SIG-M5 (cell line): ENCODE results near the gene PPY.
"Not testable (repeated sequence)": the region's sequence is repeated elsewhere in the genome, so short reads cannot be mapped to it uniquely, and the experiment has no call there.

ENCODE experiments used
- DNase-seq: peaks from one replicate; lab custom pipeline; 2025; lab: John Stamatoyannopoulos, UW

PPY gene

DNA sequence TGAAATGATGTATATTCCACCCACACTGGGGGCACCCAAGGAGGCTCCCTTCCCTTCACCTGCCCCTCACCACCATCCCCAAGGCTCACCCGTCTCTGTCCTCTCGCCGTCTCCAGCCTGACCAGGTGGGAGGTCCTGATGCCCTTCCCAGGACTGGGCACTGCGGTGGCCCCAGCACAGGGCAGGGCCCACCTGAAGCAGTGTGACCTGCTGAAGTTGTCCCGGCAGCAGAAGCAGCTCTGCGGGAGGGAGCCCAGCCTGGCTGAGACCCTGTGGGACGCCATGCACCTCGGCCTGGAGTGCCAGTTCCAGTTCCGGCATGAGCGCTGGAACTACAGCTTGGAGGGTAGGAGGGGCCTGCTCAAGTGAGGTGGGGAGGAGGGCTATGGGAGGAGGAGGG is 9.9 kb downstream of the PPY start:
- no peak for DNase-seq

DNA sequence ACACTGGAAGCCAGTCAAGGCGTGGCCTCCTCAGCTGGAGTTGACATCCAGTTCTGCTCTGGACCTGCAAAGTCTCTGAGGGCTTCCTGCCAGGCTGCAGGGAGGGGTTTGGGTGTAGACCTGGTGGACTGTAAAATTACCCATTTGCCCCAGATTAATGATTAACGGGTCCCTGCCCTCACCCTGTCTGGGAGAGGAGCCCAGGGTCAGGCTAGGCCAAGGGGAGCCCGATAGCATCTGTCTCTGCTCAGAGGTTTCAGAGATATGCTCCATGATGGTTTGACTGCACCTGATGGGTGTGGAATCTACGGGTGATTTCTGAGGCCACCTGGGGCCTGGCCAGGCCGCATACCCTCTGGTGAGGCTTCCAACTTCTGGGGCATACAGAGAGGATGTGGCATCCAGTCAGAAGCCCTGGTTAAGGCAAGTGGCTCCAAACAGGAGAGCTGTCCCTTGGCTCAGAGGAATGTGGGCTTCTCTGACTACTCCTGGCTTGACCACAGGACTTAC is 11.2 kb downstream of the PPY start:
- no peak for DNase-seq

DNA sequence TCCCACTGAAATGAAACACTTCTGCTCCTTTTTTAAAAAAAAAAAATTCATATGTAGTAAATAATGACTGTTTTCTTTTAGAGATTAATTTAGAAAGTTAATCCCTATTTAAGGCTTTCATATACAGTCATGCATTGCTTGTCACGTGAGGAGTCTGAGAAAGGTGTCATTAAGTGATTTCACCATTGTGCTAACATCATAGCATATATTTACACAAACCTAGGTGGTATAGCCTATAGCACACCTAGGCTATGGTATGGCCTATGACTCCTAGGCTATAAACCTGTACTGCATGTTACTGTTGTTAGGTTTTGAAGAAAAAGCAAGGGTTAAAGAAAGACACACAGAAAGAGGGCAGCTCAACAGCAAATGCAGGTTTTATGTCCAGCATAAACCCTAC is 13.7 kb downstream of the PPY start:
- DNase-seq: no peak

DNA sequence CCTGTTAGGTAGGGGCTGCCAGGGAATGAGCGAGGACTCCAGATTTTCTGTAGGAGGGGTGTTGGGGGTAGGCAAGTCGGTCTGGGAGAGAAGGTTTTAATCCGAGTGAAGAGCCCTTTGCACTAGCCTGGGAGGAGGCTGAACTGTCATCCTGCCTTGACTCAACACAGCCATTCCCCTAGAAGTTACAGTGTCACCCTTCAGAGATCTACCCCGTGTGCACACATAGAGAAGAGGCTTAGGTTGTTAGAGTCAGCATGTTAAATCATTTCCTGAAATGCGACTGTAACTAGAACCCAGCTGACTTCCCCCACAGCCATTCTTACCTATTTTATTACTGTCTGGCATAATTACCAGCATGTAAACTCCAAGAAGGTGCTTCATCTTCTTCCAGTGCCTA is 14.3 kb downstream of the PPY start:
- DNase-seq: not testable (repeated sequence)

DNA sequence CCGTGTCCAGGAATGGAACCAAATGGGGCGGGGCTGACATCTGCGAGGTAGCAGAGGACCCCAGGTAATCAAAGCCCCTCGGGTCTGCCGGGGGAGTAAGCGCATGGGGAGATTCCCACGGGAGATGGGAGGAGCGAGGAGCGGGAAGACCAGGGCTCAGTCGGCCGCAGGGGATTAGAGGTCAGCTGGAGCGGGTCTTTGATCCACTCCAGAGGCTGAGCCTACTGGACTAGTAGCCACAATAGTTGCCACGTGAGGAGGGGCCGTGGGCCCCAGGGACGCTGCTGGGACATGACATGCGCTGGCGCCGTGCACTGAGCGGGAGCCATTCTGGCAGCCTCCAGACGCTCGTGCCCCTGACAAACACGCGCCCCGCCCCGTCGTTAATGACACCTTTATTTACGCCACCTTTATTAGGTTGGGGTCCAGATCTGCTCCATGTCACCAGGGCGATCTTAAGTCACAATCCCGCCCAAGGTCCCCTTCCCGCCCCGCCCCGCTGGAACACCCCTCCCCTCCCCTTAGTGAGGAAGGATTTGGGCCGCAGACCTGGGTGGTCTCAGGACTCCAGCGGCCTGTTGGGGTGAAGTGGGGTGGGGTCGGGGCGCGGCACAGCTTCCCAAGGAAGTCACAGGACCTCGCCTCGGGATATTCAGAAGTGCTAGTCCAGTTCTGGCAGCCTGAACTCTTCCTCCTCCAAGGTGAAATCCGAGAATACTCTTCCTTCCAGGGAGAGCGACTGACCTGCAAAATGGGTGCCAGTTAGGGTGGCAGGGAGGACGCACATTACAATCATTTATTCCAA is 15.0 kb downstream of the PPY start:
- DNase-seq: no peak

DNA sequence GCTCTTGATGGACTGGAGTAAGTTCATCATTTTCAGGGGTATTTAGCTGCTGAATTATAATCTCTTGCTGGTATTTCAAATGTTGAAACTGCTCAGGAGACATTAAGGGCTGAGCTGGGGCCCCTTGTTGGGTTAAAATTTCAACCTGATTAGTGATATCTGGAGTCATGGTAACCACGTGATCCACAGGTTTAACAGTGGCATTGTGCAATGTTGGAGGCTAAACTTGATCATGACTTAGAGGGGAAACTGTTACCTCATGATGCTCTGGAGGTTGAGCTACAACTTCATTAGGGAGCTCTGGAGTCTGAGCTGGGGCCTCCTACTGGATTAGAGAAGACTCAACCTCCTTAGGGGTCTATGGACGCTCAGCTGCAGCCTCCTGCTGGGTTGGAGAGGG is 17.7 kb downstream of the PPY start:
- no peak for DNase-seq

DNA sequence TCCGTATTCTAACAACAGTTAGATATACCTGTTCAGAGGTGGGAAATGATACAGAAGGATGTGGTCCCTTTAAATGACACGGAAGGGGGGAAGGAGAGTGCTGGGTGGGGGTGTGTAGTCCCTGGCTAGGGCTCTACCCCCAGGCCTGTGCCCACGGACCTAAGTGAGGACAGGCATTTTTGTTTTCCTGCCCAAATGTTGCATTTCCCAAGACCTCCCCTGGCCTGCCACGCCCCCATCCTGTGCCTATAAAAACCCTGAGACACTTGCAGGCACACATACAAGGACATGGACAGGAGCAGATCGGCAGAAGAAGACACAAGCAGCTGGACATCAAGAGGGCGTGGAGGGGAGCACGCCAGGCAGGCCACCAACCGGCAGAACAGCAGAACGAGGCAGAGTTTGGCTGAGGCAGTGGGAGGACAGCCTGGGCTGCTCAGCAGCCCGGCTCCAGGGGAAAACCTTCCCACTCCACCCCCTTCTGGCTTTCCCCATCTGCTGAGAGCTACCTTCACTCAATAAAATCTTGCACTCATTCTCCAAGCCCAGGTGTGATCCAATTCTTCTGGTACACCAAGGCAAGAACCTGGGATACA is 21.7 kb downstream of the PPY start:
- DNase-seq: no peak

DNA sequence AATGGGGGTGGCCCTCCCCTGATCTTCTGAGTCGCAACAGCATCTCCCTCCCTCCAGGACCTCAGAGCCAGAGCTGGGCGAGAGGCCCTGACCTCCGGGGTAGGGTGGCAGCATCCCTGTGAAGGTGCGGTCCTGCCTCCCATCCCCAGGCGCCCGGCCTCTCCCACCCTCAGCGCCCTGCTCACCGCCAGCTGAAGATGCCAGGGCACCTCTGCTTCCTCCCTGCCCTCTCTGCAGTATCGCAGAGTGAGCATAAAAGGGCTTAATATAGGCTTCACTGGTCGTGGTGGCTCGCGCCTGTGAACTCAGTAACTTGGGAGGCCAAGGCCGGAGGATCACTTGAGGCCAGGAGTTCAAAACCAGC is 24.3 kb downstream of the PPY start:
- no peak for DNase-seq

DNA sequence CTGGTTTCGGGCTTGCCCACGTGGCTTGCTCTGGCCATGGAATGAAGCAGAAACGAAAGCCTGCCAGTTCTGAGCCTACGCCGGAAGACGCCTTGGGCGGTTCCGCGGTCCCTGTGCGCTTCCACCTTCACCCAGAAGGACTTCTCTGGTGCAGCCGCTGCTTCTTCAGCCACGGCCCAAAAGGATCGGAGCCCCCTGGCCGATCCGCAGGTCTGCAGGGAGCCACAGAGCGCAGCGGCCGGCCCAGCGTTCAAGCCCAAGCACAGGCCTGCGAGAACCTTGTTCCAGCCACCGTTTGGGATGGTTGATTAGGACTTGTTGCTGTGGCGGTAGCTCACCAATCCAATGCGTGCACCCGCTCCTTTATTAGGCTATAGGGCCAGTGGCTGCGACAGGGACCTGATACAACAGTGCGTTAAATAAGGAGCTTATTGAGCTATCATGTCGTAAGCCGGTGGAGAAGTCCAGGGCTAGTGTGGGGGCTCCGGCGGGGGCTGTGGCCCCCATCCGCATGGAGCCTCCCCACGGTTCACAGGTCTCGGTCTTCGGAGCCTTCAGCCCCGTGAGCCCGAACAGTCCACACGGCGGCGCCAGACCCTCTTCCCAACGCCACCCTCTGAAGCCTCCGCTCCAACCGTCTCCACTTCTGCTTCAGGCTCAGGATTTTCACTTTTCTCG is 24.8 kb downstream of the PPY start:
- no peak for DNase-seq

DNA sequence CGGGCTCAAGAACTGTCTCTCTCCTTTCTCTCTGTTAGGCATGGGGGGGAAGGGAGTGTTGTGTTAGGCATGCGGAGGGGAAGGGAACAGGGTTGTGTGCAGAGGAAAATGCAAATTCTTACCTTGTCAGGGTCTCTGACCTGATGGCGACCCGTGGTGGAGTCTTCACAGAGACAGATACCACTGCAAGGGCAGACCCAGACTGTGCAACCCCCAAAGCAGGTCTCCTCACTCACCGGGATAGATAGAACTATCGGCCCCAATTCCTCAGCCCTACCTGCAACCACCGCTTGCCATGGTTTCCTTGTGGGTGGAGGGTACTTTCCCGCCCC is 25.3 kb downstream of the PPY start:
- DNase-seq: no peak

DNA sequence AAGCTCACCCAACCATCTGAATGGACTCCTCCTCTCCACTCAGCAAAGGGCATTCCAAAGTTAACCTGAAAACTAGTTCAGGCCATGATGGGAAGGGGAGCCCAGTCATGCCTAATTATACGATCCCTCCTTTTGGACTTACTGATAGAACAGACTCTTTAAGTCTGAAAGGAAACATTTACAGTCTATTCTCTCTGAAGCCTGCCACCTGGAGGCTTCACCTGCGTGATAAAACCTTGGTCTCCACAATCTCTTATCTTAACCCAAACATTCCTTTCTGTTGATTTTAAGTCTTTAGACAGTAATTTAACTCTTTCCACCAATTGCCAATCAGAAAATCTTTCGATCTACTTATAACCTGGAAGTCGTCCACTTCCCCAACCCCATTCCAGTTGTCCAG is 25.9 kb downstream of the PPY start:
- no peak for DNase-seq

DNA sequence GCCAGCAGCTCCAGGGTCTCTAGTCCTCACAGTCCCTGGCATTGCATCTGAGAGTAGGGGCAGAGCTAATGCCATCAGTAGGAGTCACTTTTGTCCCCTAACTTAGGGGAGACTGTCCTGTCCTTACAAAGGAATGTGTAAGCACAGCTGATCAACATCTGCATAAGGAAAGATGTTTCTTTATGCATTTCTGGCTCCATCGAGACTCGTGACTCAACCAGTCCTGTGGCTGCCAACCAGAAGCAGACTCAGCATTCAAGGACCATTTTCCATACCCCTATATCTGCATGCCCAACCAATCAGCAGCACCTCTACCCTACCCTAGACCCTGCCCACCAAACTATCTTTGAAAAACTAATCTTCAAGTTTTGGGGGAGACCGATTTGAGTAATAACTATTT is 26.7 kb downstream of the PPY start:
- DNase-seq: no peak

DNA sequence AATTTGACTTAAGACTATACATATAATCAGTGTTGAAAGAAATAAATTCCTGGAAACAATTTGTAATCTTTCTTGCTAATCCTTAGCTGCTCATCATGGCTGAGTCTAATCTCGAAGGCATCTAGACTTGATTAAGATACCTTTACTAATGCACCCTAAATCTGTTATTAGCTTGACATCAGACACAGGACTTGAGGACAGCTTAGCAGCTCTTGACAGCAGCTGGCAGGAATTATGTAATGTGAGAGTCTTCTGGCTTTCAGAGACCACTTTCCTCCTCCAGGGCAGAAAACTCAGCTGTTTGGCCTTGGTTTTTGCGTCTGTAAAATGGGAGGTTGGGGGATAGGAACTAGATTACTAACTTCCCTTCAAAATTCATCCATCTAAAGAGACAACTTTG is 27.8 kb downstream of the PPY start:
- DNase-seq: no peak

DNA sequence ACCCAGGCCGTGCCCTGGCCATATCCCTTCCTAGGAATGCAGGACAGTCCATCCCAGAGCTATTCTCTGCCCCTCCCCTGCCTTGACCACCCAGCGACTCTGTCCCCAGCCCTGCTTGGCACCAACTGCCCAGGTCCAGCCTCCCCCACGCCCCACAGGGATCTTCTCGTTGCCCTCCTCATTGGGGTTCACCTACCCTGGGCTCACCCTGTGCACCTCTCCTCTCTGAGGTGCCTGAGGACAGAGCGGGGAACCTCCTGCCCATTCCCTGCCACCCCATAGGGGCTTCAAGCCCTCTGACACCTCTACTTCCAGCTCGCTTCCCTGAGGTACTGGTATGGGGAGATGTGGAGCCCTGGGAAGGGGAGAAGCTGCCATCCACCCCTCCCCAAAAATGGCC is 28.7 kb downstream of the PPY start:
- DNase-seq: no peak

DNA sequence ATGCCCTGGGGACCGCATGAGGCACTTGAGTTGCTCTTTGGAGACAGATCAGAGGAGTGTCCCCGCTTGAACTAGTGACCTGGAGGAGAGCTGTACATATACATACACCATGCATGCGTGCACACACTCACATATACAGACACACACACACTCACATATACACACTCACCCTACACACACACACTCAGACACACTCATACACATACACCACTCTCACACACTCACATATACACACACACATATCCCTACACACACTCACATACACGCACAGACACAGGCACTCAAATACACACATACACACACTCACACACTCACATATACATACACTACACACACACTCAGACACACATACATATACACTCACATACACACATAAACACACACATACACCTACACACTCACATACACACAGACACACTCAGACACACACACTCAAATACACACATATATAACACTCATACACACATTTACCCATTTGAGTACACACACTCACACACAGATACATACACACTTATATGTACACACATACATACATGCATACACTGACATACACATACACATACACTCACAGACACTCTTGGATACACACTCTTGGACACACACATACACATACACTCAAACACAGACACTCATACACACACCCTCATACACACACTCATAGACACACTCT is 29.5 kb downstream of the PPY start:
- DNase-seq: no peak

DNA sequence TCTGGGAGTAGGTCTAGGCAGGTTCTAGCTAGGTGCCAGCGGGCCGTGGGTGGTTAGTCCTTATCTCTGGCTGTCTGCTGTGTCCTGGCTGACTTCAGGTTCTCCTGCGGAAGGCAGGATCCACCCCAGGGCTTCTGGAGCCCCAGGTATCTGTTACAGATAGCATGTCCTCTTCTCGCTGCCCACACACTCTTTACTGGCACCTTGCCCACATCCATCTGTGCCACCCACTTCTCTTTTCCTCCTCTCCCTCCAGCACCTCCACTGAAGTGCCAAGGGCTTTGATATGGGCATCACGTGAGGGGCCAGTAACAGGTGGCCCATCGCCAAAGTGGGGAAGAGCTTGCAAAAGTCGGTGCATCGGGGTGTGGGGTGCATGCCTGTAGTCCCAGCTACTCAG is 30.4 kb downstream of the PPY start:
- DNase-seq: no peak

DNA sequence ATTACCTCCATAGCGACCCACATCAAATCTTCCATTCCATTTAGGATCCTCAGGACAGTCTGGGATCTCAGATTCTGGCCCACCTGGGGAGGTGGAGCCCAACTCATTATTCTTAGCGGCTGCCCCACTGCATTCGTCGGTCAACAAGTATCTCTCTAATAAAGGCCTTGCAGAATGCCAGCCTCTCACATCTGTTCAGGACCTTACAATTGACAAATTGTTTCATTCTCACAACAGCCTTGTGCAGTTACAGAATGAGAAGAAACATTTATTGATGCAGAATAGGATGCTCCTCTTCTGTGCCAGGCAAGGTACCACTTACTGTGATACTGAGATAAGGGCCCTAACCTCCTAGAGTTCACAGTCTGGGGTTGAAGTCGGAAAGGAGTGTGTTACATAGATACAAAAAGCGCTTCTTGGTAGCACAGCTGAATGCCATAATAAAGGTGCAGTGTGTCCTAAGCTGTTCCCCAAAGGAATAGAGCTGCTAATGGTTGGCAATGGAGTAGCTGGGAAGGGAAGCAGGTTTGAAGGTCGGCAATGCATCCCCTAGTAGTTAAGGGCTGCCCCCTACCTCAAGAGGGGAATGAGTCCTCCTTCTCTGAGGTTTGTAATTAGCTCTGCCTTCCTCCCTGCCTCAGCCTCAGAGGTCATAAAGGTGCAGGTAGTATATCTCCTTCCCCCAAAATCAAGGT is 32.6 kb downstream of the PPY start:
- no peak for DNase-seq

DNA sequence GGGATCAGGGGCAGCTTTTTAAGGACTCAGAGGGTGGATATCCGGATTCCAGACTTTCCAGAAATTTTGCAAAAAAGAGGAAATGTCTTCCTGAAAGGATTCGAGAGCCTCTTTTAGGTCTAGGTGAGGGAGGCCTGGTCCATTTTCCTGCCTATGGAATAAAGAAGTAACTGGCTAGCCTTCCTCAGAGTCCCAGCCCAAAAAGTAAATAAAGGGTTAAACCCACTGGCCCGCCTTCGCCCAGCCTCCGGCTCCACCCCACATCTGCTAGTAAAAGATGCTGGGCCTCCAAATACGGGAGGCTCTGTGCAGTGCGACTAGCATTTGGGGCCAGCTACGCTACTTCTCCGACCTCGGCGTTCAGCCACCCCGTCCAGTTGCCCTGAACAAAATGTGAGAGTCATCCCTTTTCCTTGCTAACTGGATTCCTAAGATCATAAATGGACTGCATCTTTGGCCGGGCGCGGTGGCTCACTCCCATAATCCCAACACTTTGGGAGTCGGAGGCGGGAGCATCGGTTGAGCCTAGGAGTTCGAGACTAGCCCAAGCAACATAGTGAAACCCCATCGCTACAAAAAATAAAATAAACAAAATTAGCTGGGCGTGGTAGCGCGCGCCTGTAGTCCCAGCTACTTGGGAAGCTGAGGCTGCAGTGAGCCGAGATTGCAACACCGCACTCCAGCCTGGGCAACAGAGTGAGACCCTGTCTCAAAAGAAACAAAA is 34.1 kb downstream of the PPY start:
- DNase-seq: no peak

DNA sequence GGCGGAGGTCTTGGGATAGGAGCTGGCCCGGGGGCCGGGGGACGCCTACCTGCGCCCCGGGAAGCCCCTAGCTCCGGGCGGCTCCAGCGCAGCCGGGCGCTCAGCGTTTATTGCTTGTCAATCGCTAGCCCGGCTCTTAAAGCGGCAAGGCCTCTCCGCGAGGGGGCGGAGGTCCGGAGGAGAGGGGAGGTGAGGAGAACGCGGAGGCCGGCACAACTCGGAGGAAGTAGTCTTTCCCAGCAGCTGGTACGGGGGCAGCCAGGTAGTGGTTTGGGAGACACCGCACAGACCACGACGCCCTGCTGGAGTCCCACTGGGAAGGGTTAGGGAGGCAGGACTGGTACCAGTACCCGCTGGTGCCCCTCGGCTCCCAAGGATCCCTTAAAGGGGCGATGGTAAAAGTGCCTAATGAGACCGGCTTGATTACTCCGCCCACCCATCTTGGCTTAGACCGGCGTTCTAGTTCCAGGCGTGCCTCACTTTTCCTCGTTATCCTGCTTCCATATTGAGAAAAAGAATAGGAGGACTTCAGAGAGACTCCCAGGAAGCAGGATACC is 34.8 kb downstream of the PPY start, which contains the start of gene MPP2:
Gene MPP2 (minus strand): TSS at position 112 of the 557 bp plus-strand sequence. CDS start 3,076 bp downstream, outside the sequence.
- no peak for DNase-seq

DNA sequence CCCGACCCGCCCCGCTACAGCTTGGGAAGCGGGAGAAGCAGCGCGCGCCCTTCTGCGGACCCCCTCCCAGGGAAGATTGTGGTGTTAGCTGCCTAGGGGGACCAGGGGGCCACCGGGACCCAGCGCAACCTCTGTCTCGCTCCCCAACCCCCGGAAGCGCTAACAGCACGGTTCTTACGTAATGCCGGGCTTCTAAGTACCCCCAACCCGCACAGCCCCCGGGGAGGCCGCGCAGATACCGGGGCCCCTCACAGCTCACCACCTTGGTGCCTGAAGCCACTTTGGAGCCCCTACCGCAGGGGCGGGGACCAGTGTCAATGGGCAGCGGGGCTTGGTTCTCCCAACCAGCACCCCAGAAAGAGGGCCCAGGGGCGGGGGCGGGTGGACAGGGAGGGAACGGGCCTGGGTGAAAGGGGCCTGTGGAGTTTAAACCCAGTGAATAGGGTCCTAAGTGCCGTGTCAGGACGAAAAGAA is 35.3 kb downstream of the PPY start:
- no peak for DNase-seq
